AML-193 (cell line): Measurements from ENCODE around the gene CDH2.
"Not testable (repeated sequence)": the region's sequence is repeated elsewhere in the genome, so short reads cannot be mapped to it uniquely, and the experiment has no call there.

ENCODE experiments used
- DNase-seq, 2 experiments: peaks; one replicate each; lab custom pipeline; 2025; lab: John Stamatoyannopoulos, UW

CDH2 gene

DNA sequence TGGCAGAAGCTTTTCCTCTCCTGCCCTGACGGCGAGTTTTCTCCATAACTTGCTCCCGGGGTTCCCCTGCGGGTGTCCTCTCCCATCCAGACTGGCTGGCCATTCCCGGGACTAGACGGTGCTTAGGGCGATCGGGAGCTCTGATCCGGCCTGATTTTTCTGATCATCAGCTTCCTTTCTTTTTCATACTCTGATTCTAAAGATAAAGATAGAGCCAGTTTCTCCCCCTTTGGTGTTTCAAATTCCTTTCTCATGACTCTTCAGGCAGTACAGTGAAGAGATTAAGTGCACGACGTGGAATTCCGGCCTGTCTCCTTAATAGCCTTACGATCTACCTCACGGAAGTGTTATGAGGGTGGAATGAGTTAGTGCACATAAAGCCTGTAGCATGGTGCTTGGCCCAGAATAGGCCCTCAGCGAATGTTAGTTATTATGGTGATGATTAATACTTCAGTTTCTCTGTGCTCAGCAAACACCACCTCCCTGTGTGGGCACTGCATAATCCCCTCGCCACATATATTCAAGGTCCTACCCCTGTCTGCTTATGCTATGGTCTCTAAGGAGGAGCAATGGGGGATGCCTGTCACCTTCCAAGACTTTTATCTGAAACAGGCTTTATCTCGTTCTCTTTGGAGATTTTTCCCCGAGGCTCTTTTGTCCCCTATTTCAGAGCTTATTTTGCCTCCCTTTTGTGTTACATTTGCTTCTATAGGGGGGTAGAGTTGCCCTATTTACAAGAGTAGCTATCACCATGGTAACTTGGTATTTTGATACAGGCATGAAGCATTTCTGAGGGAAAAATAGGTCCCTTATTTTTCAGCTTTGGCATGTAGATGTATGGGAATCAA lies 254.8 kb downstream of the CDH2 start:
- no peak for DNase-seq

DNA sequence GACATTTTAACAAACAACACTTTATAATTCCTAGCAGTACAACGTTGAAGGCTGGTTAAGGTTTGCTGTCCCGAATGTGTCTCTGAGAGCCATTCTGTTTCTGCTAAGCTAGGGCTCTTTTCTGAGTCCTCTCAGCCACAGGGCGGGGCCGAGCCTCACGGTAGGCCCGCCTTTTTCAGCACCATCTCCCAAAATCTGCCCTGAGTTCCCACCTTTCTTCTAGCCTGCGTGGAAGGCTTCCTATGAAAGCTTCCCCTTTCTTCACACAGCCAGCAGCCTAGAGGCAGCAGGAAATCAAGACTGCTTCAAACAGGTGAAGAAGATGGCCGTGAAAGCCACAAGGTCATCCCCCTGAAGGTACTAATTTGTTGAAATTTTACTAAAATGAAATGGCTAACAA lies 255.5 kb downstream of the CDH2 start:
- DNase-seq = no peak

DNA sequence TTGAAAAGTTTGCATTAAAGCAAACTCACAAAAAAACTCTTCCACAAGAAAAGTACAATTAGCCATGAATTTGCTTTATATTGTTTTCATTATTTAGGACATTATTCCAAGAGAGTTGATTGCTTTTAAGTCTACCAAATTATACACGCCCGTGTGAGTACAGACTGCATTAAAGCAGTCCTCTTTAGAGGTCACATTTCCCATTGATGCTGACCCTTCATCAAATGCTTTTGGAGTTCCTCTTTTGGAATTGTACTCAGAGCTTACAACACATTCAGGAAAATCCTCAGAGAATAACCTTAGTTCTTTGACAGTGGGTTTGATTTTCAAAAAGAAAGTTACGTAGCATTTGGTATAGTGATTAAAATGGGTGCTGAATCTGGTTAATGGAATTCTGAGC lies 256.1 kb downstream of the CDH2 start:
- DNase-seq = no peak

DNA sequence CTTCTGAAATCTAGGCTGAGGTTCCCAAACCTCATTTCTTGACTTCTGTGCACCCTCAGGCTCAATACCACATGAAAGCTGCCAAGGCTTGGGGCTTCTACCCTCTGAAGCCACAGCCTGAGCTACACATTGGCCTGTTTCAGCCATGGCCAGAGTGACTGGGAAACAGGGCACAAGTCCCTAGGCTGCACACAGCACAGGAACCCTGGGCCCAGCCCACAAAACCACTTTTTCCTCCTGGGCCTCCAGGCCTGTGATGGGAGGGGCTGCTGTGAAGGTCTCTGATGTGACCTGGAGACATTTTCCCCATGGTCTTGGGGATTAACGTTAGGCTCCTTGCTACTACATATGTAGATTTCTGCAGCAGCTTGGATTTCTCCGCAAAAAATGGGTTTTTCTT lies 270.7 kb downstream of the CDH2 start:
- DNase-seq = not testable (repeated sequence)

DNA sequence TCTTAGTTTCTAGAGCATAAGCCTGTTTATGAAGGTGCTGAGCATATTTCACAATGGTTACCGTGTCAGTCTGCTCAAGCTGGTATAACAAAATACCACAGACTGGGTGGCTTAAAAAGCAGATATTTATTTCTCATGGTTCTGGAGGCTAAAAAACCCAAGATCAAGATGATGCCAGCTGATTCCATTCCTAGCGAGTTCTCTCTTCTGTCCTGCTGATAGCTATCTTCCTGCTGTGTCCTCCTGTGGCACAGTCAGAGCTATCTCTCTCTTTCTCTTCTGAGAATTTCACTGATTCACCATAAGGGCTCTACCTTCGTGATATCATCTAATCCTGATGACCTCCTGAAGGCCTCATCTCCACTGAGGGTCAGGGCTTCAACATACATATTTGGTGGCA lies 273.0 kb downstream of the CDH2 start:
- no peak for DNase-seq

DNA sequence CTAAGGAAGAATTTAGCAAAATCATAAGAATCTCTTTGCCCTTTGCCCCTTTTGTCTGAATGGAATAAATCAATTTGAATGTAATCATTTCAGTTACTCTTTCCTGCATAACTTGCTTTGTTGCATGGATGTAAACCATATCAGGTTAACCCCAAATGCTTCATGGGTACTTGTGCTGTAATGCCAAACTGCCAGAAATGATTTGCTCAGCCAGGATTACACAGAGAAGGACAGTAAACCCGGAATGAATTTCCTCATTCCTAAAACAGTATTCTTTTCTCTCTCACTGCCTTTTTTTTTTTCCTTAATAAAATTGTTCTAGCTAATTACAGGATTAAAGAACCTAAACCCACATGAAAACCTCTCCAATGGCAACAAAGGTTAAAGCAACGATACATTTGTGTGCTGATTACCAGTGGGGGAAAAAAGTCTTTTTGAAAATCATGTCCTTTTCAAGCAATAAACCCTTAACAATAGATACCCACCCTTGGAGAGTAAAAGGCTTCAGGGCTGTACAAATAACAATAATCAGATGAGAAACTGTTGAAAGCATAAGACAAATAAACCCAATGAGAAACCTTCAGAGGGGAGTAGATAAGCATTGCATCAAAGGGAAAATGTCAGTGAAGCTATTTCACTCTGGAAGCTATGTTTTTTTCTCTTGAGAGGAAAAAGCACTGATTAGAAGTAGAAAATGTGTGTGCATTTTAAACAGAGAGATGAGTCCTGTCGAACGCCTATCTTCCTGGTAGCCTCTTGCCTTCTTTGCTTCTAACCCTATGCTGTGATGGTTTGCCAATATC lies 275.3 kb downstream of the CDH2 start:
- no peak for DNase-seq
